Measurements from ENCODE around the gene TBC1D22A.

The TBC1D22A gene

DNA sequence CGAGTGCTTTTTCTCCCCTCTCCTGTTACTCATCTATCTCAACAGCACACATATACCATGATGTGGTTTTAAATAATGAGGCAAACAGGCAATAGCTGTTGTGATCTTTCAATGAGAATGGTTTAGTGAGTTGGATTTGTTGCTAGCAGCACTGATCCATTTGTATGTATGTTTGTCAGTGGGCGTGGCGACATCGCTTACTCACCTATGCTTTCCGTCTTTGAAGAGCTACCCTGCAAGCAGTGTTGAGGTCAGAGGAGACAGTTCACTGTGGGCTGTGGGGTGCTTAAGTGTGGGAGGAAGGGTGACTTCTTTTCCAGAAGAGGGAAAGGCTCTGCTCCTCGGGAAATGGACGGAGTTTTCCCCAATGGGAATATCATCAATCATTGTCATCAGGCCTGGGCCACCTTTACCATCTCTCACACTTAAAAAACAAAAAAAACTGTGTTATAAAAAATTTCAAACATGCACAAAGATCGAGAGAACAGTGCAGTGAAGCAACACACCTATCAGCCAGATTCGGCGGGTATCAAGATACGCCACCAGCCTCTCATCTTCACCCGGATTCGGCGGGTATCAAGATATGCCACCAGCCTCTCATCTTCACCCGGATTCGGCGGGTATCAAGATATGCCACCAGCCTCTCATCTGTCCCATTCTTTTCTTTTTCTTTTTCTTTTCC, 83.8 kb downstream of the TBC1D22A start:
- H3K36me3 ChIP-seq (ENCODE audit: control insufficient read depth, insufficient read depth, low read length) = no peaks in the 10 kb centered on the region
- H3K4me3 ChIP-seq (ENCODE audit: low read length) = no peak overlapping the region
- no peaks in the 10 kb centered on the region for H3K27me3 ChIP-seq (ENCODE audit: control insufficient read depth, insufficient read depth, low read length)
- H3K4me1 ChIP-seq (ENCODE audit: control insufficient read depth, insufficient read depth, low read length) = peaks cover 5% of the 10 kb centered on the region
- H3K9me3 ChIP-seq (ENCODE audit: control insufficient read depth, low read length) = no peaks in the 10 kb centered on the region
- no peak overlapping the region for H3K9ac ChIP-seq (ENCODE audit: low read length)

DNA sequence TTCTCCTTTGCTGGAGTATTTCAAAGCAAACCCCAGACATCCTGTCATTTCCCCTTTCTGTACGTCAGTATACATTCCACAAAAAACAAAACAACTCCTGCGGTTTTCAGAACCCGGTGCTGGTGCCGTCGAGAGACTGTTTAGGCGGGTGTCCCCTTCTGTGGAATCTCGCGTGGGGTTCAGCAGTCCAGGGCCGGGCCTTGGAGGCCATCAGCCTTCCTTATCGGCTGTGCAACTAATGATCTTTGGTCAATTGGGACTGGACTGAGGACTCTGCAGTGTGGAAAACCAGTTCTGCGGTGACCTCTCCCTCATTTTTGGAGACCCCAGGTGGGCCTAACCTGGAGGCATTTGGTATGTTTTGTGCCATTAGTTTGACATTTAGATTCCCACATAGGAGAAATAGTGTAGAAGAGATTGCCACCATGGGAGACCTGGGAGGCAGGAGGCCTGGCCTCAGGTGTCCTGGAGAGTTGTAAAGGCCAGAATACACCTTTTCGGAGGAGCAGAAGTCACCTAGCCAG, 84.4 kb downstream of the TBC1D22A start:
- Histone ChIP-seq H3K9me3 (ENCODE audit: control insufficient read depth, low read length) (no peaks in the 10 kb centered on the region), H3K4me1 (ENCODE audit: control insufficient read depth, insufficient read depth, low read length) (peaks cover 5% of the 10 kb centered on the region), H3K4me3 (ENCODE audit: low read length) (no peak overlapping the region), H3K9ac (ENCODE audit: low read length) (no peak overlapping the region), H3K27me3 (ENCODE audit: control insufficient read depth, insufficient read depth, low read length) (no peaks in the 10 kb centered on the region), H3K36me3 (ENCODE audit: control insufficient read depth, insufficient read depth, low read length) (no peaks in the 10 kb centered on the region)

DNA sequence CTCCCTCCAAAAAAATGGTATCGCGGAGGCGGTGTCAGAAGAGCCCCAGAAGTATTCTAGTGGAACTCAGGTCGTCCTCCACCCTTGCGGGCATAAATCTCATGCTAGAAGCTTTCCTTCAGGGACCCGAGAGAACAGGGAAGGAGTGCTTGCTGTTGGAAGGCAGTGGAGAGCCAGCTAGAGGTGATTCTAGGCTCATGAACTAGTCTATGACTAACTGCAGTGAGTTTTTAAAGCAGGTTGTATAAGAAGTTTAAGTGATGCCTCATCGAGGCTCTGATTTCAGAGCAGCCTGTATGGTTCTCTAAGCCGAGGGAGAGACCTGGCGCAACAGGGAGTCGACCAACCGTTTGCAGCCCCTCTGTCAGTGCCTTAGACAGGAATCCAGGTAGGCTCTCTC, 85.7 kb downstream of the TBC1D22A start:
- Histone ChIP-seq H3K9ac (ENCODE audit: low read length) (no peak overlapping the region), H3K4me1 (ENCODE audit: control insufficient read depth, insufficient read depth, low read length) (peaks cover 5% of the 10 kb centered on the region), H3K36me3 (ENCODE audit: control insufficient read depth, insufficient read depth, low read length) (no peaks in the 10 kb centered on the region), H3K27me3 (ENCODE audit: control insufficient read depth, insufficient read depth, low read length) (no peaks in the 10 kb centered on the region), H3K4me3 (ENCODE audit: low read length) (no peak overlapping the region), H3K9me3 (ENCODE audit: control insufficient read depth, low read length) (no peaks in the 10 kb centered on the region)

GRCh38 chr22:46849101-46849500, 86.7 kb downstream of the TBC1D22A start:
- no peaks in the 10 kb centered on the region for H3K36me3 ChIP-seq (ENCODE audit: control insufficient read depth, insufficient read depth, low read length)
- no peak overlapping the region for H3K9ac ChIP-seq (ENCODE audit: low read length)

GRCh38 chr22:46849951-46850350, 87.5 kb downstream of the TBC1D22A start:
- no peaks in the 10 kb centered on the region for H3K27me3 ChIP-seq (ENCODE audit: control insufficient read depth, insufficient read depth, low read length)
- peaks cover 5% of the 10 kb centered on the region for H3K4me1 ChIP-seq (ENCODE audit: control insufficient read depth, insufficient read depth, low read length)
- H3K4me3 ChIP-seq (ENCODE audit: low read length) = no peak overlapping the region
- H3K9ac ChIP-seq (ENCODE audit: low read length) = no peak overlapping the region
- H3K36me3 ChIP-seq (ENCODE audit: control insufficient read depth, insufficient read depth, low read length) = no peaks in the 10 kb centered on the region
- H3K9me3 ChIP-seq (ENCODE audit: control insufficient read depth, low read length) = no peaks in the 10 kb centered on the region

More at GRCh38 chr22:46849101-46849500, 86.7 kb downstream of the TBC1D22A start:
- Histone ChIP-seq H3K9me3 (ENCODE audit: control insufficient read depth, low read length) (no peaks in the 10 kb centered on the region), H3K4me3 (ENCODE audit: low read length) (no peak overlapping the region), H3K4me1 (ENCODE audit: control insufficient read depth, insufficient read depth, low read length) (peaks cover 5% of the 10 kb centered on the region), H3K27me3 (ENCODE audit: control insufficient read depth, insufficient read depth, low read length) (no peaks in the 10 kb centered on the region)

- peaks cover under 1% of the 10 kb centered on the region for H3K4me1 ChIP-seq (ENCODE audit: control insufficient read depth, insufficient read depth, low read length)
- H3K27me3 ChIP-seq (ENCODE audit: control insufficient read depth, insufficient read depth, low read length) = no peaks in the 10 kb centered on the region
- H3K4me3 ChIP-seq (ENCODE audit: low read length) = no peak overlapping the region
- H3K36me3 ChIP-seq (ENCODE audit: control insufficient read depth, insufficient read depth, low read length) = no peaks in the 10 kb centered on the region
- no peak overlapping the region for H3K9ac ChIP-seq (ENCODE audit: low read length)
- no peaks in the 10 kb centered on the region for H3K9me3 ChIP-seq (ENCODE audit: control insufficient read depth, low read length)
Measured at GRCh38 chr22:46851311-46851710, 88.9 kb downstream of the TBC1D22A start.

DNA sequence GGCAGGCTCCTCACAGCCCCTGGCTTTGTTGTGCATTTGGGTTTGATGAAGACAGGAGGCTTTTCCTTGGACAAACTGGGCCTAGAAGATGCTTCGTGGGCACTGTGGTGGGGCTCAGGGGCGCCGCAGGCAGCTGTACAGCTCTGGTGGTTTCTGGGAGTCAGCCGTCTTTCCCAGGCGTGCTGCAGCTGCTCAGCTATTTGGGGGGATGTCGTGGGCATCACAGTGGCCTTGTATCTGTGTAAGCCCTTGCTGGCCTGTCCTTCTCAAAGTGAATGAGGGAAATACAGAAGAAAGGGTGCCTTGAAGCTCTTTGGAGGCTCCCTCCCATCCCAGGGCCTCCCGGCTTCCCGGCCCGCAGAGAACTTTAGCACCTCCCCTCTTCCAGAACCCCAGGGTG, 89.5 kb downstream of the TBC1D22A start:
- Histone ChIP-seq H3K4me1 (ENCODE audit: control insufficient read depth, insufficient read depth, low read length) (no peaks in the 10 kb centered on the region), H3K9me3 (ENCODE audit: control insufficient read depth, low read length) (no peaks in the 10 kb centered on the region), H3K36me3 (ENCODE audit: control insufficient read depth, insufficient read depth, low read length) (no peaks in the 10 kb centered on the region), H3K27me3 (ENCODE audit: control insufficient read depth, insufficient read depth, low read length) (no peaks in the 10 kb centered on the region), H3K4me3 (ENCODE audit: low read length) (no peak overlapping the region), H3K9ac (ENCODE audit: low read length) (no peak overlapping the region)

GRCh38 chr22:46852771-46853170, 90.3 kb downstream of the TBC1D22A start:
- Histone ChIP-seq H3K36me3 (ENCODE audit: control insufficient read depth, insufficient read depth, low read length) (no peaks in the 10 kb centered on the region), H3K4me3 (ENCODE audit: low read length) (no peak overlapping the region), H3K4me1 (ENCODE audit: control insufficient read depth, insufficient read depth, low read length) (no peaks in the 10 kb centered on the region), H3K27me3 (ENCODE audit: control insufficient read depth, insufficient read depth, low read length) (no peaks in the 10 kb centered on the region), H3K9me3 (ENCODE audit: control insufficient read depth, low read length) (no peaks in the 10 kb centered on the region), H3K9ac (ENCODE audit: low read length) (no peak overlapping the region)

- Histone ChIP-seq H3K9ac (ENCODE audit: low read length) (no peak overlapping the region), H3K9me3 (ENCODE audit: control insufficient read depth, low read length) (no peaks in the 10 kb centered on the region), H3K36me3 (ENCODE audit: control insufficient read depth, insufficient read depth, low read length) (no peaks in the 10 kb centered on the region)
Measured at GRCh38 chr22:46853191-46853590, 90.7 kb downstream of the TBC1D22A start.

DNA sequence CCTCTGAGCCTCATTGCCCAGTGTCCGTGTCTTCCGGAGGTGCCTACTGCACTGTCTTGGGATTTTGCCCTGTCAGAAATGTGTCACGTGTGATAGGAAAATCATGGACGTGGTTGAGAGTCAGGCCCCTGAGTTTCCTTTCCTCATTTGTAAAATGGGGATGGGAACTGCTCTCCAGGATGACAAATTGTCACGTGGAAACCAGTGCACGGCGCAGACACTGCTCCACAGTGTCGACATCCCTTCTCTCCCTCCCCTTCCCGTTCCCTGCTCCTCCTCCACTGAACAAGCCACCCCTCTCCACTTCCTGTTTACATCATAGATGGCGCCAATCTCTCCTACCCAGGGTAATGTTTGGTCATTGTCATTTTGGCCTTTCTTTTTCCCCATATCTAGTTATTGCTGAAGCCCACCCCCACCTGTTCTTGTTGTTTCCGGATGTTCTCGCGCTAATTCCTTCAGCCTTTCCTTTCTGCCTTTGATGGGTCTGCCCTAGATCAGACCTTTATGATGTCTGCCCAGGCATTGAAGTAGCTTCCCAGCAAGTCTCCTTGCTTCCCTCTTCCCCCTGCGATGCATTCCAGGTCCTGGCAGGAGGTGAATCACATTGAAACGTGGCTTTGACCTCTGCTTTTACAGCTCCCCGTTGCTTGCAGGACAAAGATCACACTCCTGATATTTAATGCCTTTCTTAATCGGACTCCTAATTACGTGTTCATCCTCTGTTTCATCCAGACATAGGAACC, 91.8 kb downstream of the TBC1D22A start:
- H3K4me3 ChIP-seq (ENCODE audit: low read length) = no peak overlapping the region
- no peaks in the 10 kb centered on the region for H3K4me1 ChIP-seq (ENCODE audit: control insufficient read depth, insufficient read depth, low read length)
- H3K9ac ChIP-seq (ENCODE audit: low read length) = no peak overlapping the region
- no peaks in the 10 kb centered on the region for H3K9me3 ChIP-seq (ENCODE audit: control insufficient read depth, low read length)
- no peaks in the 10 kb centered on the region for H3K27me3 ChIP-seq (ENCODE audit: control insufficient read depth, insufficient read depth, low read length)
- no peaks in the 10 kb centered on the region for H3K36me3 ChIP-seq (ENCODE audit: control insufficient read depth, insufficient read depth, low read length)

More at GRCh38 chr22:46853191-46853590, 90.7 kb downstream of the TBC1D22A start:
- H3K4me3 ChIP-seq (ENCODE audit: low read length) = no peak overlapping the region
- H3K27me3 ChIP-seq (ENCODE audit: control insufficient read depth, insufficient read depth, low read length) = no peaks in the 10 kb centered on the region
- no peaks in the 10 kb centered on the region for H3K4me1 ChIP-seq (ENCODE audit: control insufficient read depth, insufficient read depth, low read length)

DNA sequence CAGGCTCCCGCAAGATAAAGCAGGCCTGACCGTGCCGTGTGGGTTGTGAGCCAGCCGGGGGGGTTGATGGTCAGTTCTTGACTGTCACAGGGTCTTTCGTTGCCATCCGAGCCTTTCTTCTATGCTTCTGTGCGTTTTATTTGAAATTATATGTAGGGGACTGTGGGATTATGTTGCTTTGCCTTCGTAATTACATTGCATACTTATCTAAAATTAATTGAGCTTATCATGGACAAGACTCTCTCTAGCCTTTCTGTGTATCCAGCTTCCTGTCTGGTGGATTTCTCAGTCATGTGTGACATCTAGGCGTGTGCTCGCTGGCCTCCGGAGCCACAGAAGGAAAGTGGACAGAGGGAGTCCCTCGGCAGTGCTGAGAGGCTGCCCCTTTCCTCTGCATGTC, 93.2 kb downstream of the TBC1D22A start:
- Histone ChIP-seq H3K4me1 (ENCODE audit: control insufficient read depth, insufficient read depth, low read length) (no peaks in the 10 kb centered on the region), H3K9ac (ENCODE audit: low read length) (no peak overlapping the region), H3K4me3 (ENCODE audit: low read length) (no peak overlapping the region), H3K36me3 (ENCODE audit: control insufficient read depth, insufficient read depth, low read length) (no peaks in the 10 kb centered on the region), H3K9me3 (ENCODE audit: control insufficient read depth, low read length) (no peaks in the 10 kb centered on the region), H3K27me3 (ENCODE audit: control insufficient read depth, insufficient read depth, low read length) (no peaks in the 10 kb centered on the region)

GRCh38 chr22:46856661-46857060, 94.2 kb downstream of the TBC1D22A start:
- H3K4me1 ChIP-seq (ENCODE audit: control insufficient read depth, insufficient read depth, low read length) = no peaks in the 10 kb centered on the region
- no peaks in the 10 kb centered on the region for H3K36me3 ChIP-seq (ENCODE audit: control insufficient read depth, insufficient read depth, low read length)

More at GRCh38 chr22:46856661-46857060, 94.2 kb downstream of the TBC1D22A start:
- Histone ChIP-seq H3K27me3 (ENCODE audit: control insufficient read depth, insufficient read depth, low read length) (no peaks in the 10 kb centered on the region), H3K9me3 (ENCODE audit: control insufficient read depth, low read length) (no peaks in the 10 kb centered on the region), H3K4me3 (ENCODE audit: low read length) (no peak overlapping the region), H3K9ac (ENCODE audit: low read length) (no peak overlapping the region)
